Activated T-helper 17 cell treated with anti-CD3 and anti-CD28 coated beads, Interleukin-2, amount 50 U/mL, for 72 hours (primary cell): ENCODE results near the gene NOXA1. TPM values are rescaled to one million over a fixed set of nuclear protein-coding genes. Genes with fewer than 3 reads are reported as not detected.
A peak's percentile ranks its signal among the peaks of the same experiment; 100 is the strongest.

ENCODE experiments used
- ATAC-seq: fragments of 150-1000 bp; cut with Tn5 transposase; replicated peaks from 2 replicates; pipeline ENCODE4 v1.10.0; 2021; ENCODE audit warnings: mild to moderate bottlenecking, moderate library complexity
- H3K27ac Mint-ChIP-seq: one replicate; pipeline ENCODE4 v1.8.0; 2022; ENCODE audit warnings: mixed read lengths
- H3K27me3 Mint-ChIP-seq: one replicate; pipeline ENCODE4 v1.8.0; 2022; ENCODE audit warnings: mixed read lengths
- H3K36me3 Mint-ChIP-seq: one replicate; pipeline ENCODE4 v1.8.0; 2022; ENCODE audit warnings: low read depth, mild to moderate bottlenecking, mixed read lengths
- H3K4me1 Mint-ChIP-seq: one replicate; pipeline ENCODE4 v1.8.0; 2022; ENCODE audit warnings: mixed read lengths
- H3K4me3 Mint-ChIP-seq: one replicate; pipeline ENCODE4 v1.8.0; 2022; ENCODE audit warnings: mild to moderate bottlenecking, mixed read lengths
- H3K9me3 Mint-ChIP-seq: one replicate; pipeline ENCODE4 v1.8.0; 2022; ENCODE audit warnings: mixed read lengths
- total RNA-seq, 2 donors: library from RNA; stranded (reverse); gene quantifications; one replicate each; pipeline ENCODE4 v1.2.3, GENCODE V29; 2022

The NOXA1 gene
- total RNA-seq, 2 donors from 2014 or later: 0.39 to 0.58 TPM

DNA sequence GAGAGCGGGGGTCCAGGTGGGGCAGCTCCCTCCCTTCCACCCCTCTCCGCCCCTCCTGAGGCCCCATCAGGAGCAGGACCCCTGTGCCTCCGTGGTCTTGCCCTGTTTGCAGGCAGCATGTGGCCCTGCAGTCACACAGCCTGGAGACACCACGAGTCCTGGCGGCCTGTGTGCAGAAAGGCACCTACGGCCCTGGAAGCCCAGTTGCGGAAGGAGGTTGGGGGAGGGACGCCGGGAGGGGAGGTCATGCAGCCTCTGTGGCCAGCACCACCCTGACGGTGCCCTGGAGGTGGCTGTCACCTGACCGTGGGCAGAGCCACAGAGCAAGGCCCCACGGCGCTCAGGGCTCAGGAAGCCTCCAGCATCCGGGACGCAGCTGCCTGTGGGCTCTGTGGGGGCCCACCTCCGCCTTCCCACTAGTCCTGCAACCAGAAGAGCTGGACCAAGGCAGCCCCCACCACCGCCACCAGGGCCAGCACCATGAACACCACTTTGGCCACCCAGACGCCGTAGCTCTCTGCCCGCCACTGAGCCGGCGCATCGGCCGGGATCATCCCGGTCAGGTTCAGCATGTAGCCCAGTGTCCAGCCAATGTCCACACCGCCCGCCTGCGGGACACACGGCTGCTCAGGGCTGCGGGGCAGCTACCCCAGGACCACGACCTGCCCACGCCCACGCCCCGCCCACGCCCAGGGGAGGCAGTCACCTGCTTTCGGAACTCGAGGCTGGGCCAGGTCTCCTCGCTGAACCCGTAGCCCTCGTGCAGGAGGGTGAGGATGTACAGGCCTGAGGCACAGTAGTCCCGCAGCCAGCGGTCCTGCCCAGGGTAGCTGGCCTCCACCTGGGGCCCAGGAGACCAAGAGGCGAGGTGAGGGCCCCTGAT lies 11.5 kb downstream of the NOXA1 start:
- no peaks in the 10 kb centered on the region for H3K9me3 Mint-ChIP-seq
- H3K4me1 Mint-ChIP-seq: no peaks in the 10 kb centered on the region
- ATAC-seq: no peak
- H3K4me3 Mint-ChIP-seq: no peak overlapping the region
- no peak overlapping the region for H3K27ac Mint-ChIP-seq
- no peaks in the 10 kb centered on the region for H3K36me3 Mint-ChIP-seq
- peaks cover 4% of the 10 kb centered on the region for H3K27me3 Mint-ChIP-seq

DNA sequence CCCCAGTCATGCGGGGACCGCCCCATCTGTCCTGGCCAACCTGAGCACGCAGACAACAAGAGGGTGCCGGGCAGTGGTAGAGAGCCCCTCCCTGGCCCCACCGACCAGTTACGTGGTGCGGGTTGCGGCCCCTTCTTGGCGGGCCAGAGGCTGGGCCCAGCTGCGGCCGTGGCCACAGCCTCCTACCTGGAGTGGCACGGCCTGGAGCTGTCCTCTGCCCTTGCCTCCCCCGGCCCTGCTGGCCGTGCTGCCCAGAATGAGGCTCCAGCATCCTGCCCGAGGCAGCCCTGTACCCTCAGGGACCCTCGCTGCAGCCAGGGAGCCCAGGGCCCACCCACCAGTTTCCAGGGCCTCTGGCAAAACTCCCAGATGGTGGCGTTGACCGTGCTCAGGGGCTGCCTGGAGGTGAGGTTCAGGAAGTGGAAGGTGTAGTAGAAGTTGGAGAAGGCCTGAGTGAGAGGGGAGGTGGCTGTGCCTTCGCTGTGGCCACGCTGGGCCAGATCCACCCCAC lies 12.2 kb downstream of the NOXA1 start:
- ATAC-seq: no peak
- H3K27ac Mint-ChIP-seq: no peak overlapping the region

DNA sequence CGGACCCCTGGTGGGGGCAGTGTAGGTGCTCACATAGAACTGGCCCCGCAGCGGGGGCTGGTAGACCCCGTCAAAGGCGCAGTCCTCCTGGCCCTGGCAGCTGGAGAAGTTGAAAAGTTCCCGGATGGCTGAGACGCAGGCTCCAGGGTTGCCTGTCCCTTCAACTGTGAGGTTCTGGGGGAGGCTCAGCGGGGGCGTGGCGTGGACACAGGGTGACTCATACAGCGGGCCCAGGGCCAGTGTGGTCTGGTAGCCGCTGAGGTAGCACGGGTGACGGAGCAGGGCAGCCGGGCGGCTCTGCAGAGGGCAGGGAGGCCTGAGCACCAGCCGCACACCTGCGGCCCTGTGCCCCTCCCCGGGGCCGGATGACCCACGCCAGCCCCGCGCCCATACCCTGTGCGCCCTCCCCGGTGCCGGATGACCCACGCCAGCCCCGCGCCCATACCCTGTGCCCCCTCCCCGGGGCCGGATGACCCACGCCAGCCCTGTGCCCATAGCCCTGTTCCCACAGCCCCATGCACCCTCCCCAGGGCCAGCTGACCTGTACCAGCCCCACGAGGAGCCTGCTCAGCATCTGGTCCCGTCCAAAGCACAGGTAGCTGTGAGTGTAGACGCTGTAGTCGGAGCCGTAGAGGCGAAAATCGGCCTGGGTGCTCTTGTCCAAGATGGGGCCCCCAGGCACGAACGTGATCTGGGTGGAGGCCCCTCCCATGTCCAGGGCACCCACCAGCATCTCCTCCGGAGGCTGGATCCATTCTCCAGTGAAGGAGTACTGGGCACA lies 13.0 kb downstream of the NOXA1 start:
- Mint-ChIP-seq H3K4me3 (no peak overlapping the region), H3K9me3 (no peaks in the 10 kb centered on the region), H3K27ac (no peak overlapping the region), H3K27me3 (peaks cover 4% of the 10 kb centered on the region), H3K36me3 (no peaks in the 10 kb centered on the region), H3K4me1 (no peaks in the 10 kb centered on the region)
- ATAC-seq: no peak

More for the DNA sequence above, 12.2 kb downstream of the NOXA1 start:
- no peaks in the 10 kb centered on the region for H3K4me1 Mint-ChIP-seq
- peaks cover 4% of the 10 kb centered on the region for H3K27me3 Mint-ChIP-seq
- H3K36me3 Mint-ChIP-seq: no peaks in the 10 kb centered on the region
- no peak overlapping the region for H3K4me3 Mint-ChIP-seq
- H3K9me3 Mint-ChIP-seq: no peaks in the 10 kb centered on the region

DNA sequence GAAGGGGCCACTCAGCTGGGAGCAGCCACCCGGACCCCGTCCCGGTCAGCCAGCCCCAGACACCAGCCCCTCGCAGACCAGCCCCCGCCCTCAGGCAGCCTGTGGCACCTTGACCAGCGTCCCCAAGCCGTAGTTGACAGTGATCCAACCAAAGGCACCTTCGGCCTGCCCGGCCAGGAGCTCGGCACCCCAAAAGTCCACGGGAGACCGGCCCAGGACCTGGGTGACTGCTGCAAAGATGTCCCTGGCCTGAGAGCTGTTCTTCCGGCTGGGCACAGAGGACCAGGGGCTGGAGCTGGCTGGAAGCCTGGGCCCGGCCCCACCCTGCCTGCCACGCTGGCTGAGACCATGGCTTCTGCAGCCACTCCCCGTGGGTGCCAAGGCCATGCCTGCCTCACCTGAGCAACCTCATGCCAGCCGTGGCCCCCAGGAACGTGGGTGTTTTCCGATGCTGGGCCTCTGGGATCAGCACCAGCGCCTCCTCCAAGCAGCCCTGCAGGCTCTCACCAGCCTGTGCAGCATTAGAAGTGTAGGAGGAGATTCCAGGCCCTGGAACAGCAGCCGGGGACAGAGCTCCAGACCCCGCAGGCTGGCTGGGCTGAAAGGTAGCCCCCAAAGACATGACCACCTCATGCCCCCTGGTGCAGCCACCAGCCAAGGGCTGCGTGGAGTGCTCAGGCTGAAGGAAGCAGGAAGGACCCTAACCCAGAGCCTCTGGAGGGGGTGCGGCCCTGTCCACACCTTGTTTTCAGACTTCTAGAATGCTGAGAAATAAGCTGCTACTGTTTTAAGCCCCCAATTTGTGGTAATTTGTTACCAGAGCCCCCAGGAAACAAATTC lies 13.8 kb downstream of the NOXA1 start:
- ATAC-seq: no peak
- H3K4me1 Mint-ChIP-seq: peaks cover 3% of the 10 kb centered on the region
- H3K27me3 Mint-ChIP-seq: peaks cover 7% of the 10 kb centered on the region
- no peak overlapping the region for H3K27ac Mint-ChIP-seq
- H3K36me3 Mint-ChIP-seq: no peaks in the 10 kb centered on the region
- H3K4me3 Mint-ChIP-seq: no peak overlapping the region
- H3K9me3 Mint-ChIP-seq: no peaks in the 10 kb centered on the region

DNA sequence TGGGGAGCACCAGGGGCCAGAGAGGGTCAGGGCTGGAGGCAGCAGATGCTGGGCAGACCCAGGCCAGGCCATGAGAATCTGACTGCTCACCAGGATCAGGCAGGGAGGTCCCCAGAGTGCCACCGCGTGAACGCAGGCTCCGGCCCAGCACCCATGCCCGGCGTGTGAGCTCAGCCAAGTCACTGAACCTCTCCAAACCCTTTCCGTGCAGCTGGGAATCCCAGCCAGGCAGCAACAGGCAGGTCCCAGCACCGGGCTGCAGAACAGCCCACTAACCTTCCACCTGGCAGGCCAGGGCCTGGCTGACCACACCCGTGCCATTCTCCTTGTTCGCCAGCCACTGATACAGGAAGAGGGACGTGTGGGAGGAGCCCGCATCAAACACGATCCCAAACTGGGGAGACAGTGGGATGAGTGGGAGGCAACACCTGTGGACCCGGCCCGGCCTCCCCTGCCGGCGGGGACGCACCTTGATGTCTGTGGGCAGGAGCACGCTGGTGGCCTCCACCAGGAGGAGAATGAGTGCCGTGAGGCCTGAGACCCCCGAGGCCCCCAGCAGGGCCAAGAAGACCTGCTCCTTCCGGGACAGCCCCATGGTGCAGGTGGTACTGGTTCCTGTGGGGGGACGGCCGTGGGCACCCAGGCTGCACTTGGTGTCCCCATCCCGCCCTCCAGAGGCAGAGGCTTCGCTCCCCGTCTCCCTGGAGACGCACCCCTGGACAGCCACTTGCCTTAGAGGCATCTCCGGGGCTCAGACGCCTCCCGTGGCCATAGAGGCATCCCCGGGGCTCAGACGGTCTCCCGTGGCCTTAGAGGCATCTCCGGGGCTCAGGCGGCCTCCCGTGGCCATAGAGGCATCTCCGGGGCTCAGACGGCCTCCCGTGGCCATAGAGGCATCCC lies 14.7 kb downstream of the NOXA1 start:
- Mint-ChIP-seq H3K27ac (no peak overlapping the region), H3K9me3 (no peaks in the 10 kb centered on the region), H3K4me1 (peaks cover 5% of the 10 kb centered on the region), H3K36me3 (no peaks in the 10 kb centered on the region), H3K4me3 (no peak overlapping the region), H3K27me3 (peaks cover 8% of the 10 kb centered on the region)
- no peak for ATAC-seq

DNA sequence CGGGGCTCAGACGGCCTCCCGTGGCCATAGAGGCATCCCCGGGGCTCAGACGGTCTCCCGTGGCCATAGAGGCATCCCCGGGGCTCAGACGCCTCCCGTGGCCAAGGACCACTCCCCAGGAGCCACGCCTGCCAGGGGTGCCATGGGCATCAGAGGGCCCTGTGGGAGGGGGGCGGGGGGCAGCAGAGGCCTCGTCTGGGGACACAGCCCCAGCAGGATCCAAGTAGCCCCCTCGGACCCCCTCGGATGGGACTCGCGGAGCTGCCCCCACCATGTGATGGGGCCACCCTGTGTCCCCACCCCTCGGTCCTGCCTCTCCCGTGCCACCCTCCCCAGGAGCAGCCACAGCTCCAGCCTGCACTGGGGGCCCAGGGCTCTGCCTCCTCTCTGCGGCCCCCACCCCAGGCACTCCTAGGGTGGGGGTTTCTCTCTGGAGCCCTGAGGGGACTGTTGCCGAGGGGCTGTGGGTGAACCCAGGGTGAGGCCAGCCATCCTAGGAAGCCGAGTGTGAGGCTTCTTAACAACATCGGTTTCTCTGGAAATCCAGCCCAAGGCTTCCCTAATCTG lies 15.5 kb downstream of the NOXA1 start:
- no peak overlapping the region for H3K27ac Mint-ChIP-seq
- no peak for ATAC-seq
- H3K36me3 Mint-ChIP-seq: no peaks in the 10 kb centered on the region
- no peaks in the 10 kb centered on the region for H3K9me3 Mint-ChIP-seq
- peaks cover 5% of the 10 kb centered on the region for H3K4me1 Mint-ChIP-seq
- H3K27me3 Mint-ChIP-seq: peaks cover 11% of the 10 kb centered on the region
- no peak overlapping the region for H3K4me3 Mint-ChIP-seq

DNA sequence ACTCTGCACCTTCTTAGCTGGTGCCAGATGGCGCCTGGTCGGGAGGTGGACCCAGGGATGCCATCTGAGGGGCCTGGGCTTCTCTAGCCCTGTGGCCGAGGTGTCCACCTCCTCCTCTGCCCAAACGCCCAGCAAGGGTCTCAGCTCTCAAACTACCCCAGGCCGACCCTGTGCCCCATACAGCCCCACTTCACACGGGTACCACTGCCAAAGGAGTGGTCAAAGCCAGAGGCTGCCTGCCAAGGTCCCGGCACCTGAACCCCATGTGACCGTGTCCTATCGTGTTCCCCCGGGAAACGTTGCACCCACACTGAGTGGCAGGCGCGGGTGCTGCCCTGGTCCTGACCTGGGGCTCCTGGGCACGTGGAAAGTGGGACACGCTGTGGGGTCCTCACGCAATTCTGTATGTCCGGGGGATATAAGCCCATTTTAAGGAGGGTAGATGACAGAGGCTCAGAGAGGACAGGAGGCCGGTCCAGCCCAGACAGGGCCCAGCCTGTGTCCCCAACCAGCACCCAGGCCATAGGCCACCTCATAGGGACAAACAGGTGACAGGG lies 16.0 kb downstream of the NOXA1 start:
- Mint-ChIP-seq H3K4me3 (no peak overlapping the region), H3K27ac (no peak overlapping the region)

DNA sequence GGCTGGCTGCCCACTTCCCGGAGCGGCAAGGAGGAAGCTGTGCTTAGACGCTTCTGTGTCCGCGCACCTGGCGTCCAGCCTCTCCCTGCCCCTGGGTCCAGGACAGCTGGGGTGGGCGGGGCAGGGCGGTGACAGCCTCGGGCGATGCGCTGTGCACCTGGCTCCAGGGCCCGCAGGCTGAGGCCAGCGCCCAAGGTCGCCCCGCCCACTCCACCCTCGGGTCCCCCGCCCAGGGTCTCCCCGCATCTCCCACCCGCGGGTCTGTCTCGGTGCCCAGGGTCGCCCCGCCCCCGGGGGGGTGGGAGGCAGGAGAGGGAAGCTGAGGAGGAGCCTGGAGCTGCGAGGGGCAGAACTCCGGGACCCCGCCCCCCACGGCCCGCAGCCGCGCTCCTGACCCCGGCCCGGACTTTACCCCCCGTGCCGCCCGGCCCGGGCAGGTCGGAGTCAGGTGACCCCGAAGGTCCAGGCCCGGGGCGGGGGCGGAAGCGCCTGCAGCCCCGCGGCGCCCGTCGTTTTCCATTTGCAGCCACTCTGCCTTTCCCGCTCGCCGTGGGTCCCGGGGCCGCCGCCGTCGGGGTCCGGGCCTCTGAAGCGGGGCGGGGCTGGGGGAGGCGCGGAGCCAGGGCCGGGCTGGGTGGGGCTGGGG lies 18.2 kb downstream of the NOXA1 start, which contains the start of gene ENTPD8:
TSS of gene ENTPD8 (minus strand) at position 69 of the 646 bp plus-strand sequence. CDS start 3,072 bp downstream, outside the sequence.
- H3K4me3 Mint-ChIP-seq: peak within 1 kb of the TSS; percentile 54
- no peaks in the 10 kb centered on the region for H3K36me3 Mint-ChIP-seq
- ATAC-seq: peak; percentile 35
- no peak within 1 kb of the TSS for H3K27ac Mint-ChIP-seq
- H3K27me3 Mint-ChIP-seq: peaks cover 12% of the 10 kb centered on the region
- peaks cover 10% of the 10 kb centered on the region for H3K4me1 Mint-ChIP-seq
- H3K9me3 Mint-ChIP-seq: no peaks in the 10 kb centered on the region

More for the DNA sequence above, 16.0 kb downstream of the NOXA1 start:
- Mint-ChIP-seq H3K27me3 (peaks cover 12% of the 10 kb centered on the region), H3K4me1 (peaks cover 5% of the 10 kb centered on the region), H3K9me3 (no peaks in the 10 kb centered on the region), H3K36me3 (no peaks in the 10 kb centered on the region)
- ATAC-seq: no peak

DNA sequence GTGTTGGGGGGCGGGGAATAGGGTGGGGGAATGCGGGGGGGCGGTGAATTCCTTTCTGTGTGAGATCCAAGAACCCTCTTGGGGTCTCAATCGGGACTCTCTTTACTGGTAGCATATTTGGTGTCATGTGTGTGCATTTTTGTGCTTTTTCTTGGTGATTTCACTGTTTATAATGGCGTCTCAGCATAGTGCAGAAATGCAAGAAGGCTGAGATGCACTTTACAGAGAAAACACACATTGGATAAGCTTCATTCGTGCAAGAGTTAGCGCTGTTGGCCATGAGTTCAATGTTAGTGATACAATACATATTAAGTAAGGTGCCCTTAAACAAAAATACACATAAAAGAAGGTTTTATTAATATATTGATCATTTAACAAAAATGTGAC lies 18.7 kb downstream of the NOXA1 start:
- Mint-ChIP-seq H3K27ac (no peak overlapping the region), H3K36me3 (no peaks in the 10 kb centered on the region), H3K9me3 (no peaks in the 10 kb centered on the region), H3K4me3 (peak overlapping the region; percentile 54), H3K27me3 (peaks cover 12% of the 10 kb centered on the region), H3K4me1 (peaks cover 11% of the 10 kb centered on the region)
- no peak for ATAC-seq

DNA sequence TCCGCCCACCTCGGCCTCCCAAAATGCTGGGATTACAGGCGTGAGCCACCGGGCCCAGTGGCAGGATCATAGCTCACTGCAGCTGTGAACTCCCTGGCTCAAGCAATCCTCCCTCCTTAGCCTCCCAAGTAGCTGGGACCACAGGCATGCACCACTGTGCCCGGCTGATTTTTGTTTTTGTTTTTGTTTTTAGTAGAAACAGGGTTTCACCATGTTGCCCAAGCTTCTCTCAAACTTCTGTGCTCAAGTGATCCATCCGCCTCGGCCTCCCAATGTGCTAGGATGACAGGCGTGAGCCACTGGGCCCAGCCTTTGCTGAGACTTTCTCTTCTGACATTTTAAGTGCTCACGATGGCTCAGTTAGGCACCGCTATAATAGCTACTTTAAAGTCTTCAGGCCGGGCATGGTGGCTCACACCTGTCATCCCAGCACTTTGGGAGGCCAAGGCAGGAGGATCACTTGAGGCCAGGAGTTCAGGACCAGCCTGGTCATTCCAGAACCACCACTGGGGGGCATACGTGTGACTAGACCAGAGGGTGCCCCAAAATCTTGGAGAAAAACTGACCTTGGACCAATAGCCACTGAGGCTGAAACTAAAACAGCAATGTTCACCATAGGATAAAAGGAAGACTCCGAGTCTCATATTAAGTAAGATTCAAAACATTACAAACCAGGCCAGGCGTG lies 21.1 kb downstream of the NOXA1 start:
- H3K4me3 Mint-ChIP-seq: no peak overlapping the region
- no peaks in the 10 kb centered on the region for H3K9me3 Mint-ChIP-seq
- peaks cover 12% of the 10 kb centered on the region for H3K27me3 Mint-ChIP-seq
- no peak for ATAC-seq
- no peak overlapping the region for H3K27ac Mint-ChIP-seq
- no peaks in the 10 kb centered on the region for H3K36me3 Mint-ChIP-seq
- H3K4me1 Mint-ChIP-seq: peaks cover 14% of the 10 kb centered on the region

DNA sequence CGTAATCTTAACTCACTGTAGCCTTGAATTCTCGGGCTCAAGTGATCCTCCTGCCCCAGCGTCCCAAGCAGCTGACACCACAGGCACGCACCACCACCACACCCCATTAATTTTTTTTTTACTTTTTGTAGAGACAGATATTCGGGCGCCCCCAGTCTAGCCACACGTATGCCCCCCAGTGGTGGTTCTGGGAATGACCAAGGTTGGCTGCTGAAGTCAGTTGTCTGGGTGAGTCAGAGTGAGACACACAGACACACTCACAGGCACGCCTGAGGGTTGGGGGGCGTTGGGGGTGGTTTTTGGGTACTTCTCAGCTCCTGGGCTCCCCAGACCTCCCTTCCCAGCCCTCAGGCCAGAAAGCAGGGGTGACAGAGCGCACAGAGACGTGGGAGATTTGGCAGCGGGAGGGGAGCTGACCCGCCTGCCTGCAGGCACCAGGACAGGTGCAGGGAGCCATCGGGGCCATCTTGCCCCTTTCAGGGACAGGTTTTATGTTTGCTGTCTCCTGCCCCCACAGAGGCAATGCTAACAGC lies 22.1 kb downstream of the NOXA1 start:
- ATAC-seq: peak; percentile 89
- Mint-ChIP-seq H3K27me3 (peaks cover 8% of the 10 kb centered on the region), H3K4me1 (peaks cover 14% of the 10 kb centered on the region), H3K4me3 (no peak overlapping the region), H3K27ac (peak overlapping the region; percentile 17), H3K36me3 (no peaks in the 10 kb centered on the region), H3K9me3 (no peaks in the 10 kb centered on the region)

DNA sequence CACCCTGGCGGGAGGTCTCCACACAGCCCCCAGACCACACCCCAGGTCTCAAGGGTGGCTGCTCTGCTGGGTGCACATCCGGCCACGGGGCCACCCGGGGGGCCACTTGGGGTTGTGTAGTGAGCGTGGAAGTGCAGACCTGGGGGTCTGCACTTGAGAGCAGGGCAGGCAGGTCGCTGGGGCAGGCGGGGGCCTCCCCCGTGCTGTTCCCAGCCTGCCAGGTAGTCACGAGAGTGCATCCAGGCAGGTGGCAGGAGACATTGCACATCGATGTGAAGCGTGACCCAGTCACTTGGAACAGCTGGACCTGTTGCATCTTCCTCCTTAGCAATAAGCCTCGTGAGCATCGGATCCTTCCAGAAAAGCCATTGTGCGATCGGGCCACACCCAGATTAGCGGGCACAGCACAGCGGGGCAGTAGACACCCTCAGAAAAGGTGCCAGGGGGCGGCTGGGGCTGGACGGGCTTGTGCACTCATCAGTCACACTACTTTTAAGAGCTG lies 22.8 kb downstream of the NOXA1 start:
- H3K9me3 Mint-ChIP-seq: no peaks in the 10 kb centered on the region
- H3K27ac Mint-ChIP-seq: no peak overlapping the region
- H3K27me3 Mint-ChIP-seq: peaks cover 8% of the 10 kb centered on the region
- H3K4me1 Mint-ChIP-seq: peaks cover 14% of the 10 kb centered on the region
- H3K36me3 Mint-ChIP-seq: no peaks in the 10 kb centered on the region
- no peak for ATAC-seq
- no peak overlapping the region for H3K4me3 Mint-ChIP-seq
